ENCODE data around the gene BFAR. TPM values are rescaled to one million over a fixed set of nuclear protein-coding genes. Genes with fewer than 3 reads are reported as not detected.

BFAR gene
- total and polyA plus RNA-seq, 9 of the 15 experiments (the other 6 are each of a cell fraction or from before 2014, with no cell fraction given), result 45.0 to 82.6 (median 60.4) TPM

DNA sequence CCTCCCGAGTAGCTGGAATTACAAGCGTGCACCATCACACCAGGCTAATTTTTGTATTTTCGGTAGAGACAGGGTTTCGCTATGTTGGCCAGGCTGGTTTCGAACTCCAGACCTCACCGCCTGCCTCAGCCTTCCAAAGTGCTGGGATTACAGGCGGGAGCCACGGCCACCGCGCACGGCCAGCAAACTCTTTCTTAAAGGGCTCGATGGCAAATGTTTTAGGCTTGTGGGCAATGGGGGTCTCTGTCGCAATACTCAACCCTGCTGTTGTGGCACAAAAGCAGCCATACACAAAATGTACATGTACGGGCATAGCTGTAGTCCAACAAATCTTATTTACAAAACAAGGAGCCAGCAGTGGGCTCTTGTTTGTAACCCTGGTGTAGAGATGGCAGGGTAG, 21.1 kb upstream of the BFAR start:
- ATAC-seq (no peak), FAIRE-seq (no peak), DNase-seq (ENCODE audit: extremely low read depth in 1 of 4, low spot score in 3 of 4) (no peak)
- H3K27me3 ChIP-seq (ENCODE audit: control insufficient read depth in 2 of 2, insufficient read depth in 2 of 2, low read length in 2 of 2), result no peaks in the 10 kb centered on the region
- no peak overlapping the region for H3K4me3 ChIP-seq
- CTCF ChIA-PET (ENCODE audit: low intra/inter-chr PET ratio), result no interaction called here
- H3K27ac ChIP-seq (ENCODE audit: extremely low read depth, low read depth, low read length), result no peak overlapping the region
- peaks cover 76% of the 10 kb centered on the region for H3K36me3 ChIP-seq (ENCODE audit: control insufficient read depth, insufficient read depth, low read length)
- no peak overlapping the region for H3K4me2 ChIP-seq (ENCODE audit: insufficient read depth, low read length)
- intact Hi-C loops (cut with micrococcal nuclease) (no loop called here), in situ Hi-C loops (cut with MboI) (no loop called here)
- no peaks in the 10 kb centered on the region; the same call in 1 of the 2 replicates for H4K20me1 ChIP-seq (replicated peaks; ENCODE audit: control insufficient read depth, insufficient read depth, low read length)
- no peaks in the 10 kb centered on the region for H3K9me3 ChIP-seq (replicated peaks; ENCODE audit: control insufficient read depth, insufficient read depth, low read depth, low read length)
- H3K9ac ChIP-seq (ENCODE audit: insufficient read depth in 1 of 2, low read depth in 2 of 2, low read length in 2 of 2), result no peak overlapping the region
- no peaks in the 10 kb centered on the region for H3K9me1 ChIP-seq (ENCODE audit: control insufficient read depth, insufficient read depth, low read length)
- H3K4me1 ChIP-seq (replicated peaks in 1 of 2; ENCODE audit: control insufficient read depth in 2 of 2, insufficient read depth in 2 of 2, low read length in 2 of 2), result no peaks in the 10 kb centered on the region
- no TSS peak for BruUV-seq (replicated peaks)
- 93% methylated on average over 14 of the region's 14 CpGs for WGBS (ENCODE audit: insufficient coverage, low coverage, missing lambda C conversion rate)
- POLR2A ChIA-PET, result interaction anchor here (1.0 to 1.7 kb wide), 3 partner anchors 9 to 18 kb away, joined by 4 to 10 read pairs (median 5); partner anchors contain the start of gene PARN
- H3K79me2 ChIP-seq (ENCODE audit: control insufficient read depth, insufficient read depth, low read length), result no peaks in the 10 kb centered on the region
- H2AFZ ChIP-seq (ENCODE audit: low read depth, low read length), result no peak overlapping the region
- TF ChIP-seq, protein P1, sequence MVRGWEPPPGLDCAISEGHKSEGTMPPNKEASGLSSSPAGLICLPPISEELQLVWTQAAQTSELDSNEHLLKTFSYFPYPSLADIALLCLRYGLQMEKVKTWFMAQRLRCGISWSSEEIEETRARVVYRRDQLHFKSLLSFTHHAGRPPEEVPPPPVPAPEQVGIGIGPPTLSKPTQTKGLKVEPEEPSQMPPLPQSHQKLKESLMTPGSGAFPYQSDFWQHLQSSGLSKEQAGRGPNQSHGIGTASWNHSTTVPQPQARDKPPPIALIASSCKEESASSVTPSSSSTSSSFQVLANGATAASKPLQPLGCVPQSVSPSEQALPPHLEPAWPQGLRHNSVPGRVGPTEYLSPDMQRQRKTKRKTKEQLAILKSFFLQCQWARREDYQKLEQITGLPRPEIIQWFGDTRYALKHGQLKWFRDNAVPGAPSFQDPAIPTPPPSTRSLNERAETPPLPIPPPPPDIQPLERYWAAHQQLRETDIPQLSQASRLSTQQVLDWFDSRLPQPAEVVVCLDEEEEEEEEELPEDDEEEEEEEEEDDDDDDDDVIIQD (CRISPR knock-in tag; IDR thresholded peaks at IDR 0.05), result no peak
- TF ChIP-seq C11orf30 (IDR thresholded peaks at IDR 0.05; ENCODE audit: low read depth) (no peak), HCFC1 (IDR thresholded peaks at IDR 0.05; ENCODE audit: low read depth, low read length) (no peak), ZNF143 (CRISPR knock-in tag; IDR thresholded peaks at IDR 0.05) (no peak), PTBP1 (IDR thresholded peaks at IDR 0.05; ENCODE audit: low read depth, low read length) (no peak), BRCA1 (IDR thresholded peaks at IDR 0.05) (no peak), BRCA1 (CRISPR knock-in tag; IDR thresholded peaks at IDR 0.05) (no peak), DMBX1 (CRISPR knock-in tag; IDR thresholded peaks at IDR 0.05; ENCODE audit: borderline replicate concordance) (no peak), TBL1XR1 (IDR thresholded peaks at IDR 0.05; ENCODE audit: low read length in 2 of 2) (no peak), POU5F1 (IDR thresholded peaks at IDR 0.05; ENCODE audit: borderline replicate concordance, low read depth, low read length, partially characterized antibody) (no peak), SUPT5H (IDR thresholded peaks at IDR 0.05) (no peak), GTF2A2 (tag; IDR thresholded peaks at IDR 0.05) (no peak), SMARCE1 (IDR thresholded peaks at IDR 0.05) (no peak), XRCC4 (IDR thresholded peaks at IDR 0.05; ENCODE audit: extremely low read depth, insufficient read depth, insufficient read length) (no peak), HNRNPK (IDR thresholded peaks at IDR 0.05; ENCODE audit: low read depth, low read length, poor library complexity, severe bottlenecking) (no peak), ZFP1 (CRISPR knock-in tag; IDR thresholded peaks at IDR 0.05) (no peak)
- TF ChIP-seq, protein P2, sequence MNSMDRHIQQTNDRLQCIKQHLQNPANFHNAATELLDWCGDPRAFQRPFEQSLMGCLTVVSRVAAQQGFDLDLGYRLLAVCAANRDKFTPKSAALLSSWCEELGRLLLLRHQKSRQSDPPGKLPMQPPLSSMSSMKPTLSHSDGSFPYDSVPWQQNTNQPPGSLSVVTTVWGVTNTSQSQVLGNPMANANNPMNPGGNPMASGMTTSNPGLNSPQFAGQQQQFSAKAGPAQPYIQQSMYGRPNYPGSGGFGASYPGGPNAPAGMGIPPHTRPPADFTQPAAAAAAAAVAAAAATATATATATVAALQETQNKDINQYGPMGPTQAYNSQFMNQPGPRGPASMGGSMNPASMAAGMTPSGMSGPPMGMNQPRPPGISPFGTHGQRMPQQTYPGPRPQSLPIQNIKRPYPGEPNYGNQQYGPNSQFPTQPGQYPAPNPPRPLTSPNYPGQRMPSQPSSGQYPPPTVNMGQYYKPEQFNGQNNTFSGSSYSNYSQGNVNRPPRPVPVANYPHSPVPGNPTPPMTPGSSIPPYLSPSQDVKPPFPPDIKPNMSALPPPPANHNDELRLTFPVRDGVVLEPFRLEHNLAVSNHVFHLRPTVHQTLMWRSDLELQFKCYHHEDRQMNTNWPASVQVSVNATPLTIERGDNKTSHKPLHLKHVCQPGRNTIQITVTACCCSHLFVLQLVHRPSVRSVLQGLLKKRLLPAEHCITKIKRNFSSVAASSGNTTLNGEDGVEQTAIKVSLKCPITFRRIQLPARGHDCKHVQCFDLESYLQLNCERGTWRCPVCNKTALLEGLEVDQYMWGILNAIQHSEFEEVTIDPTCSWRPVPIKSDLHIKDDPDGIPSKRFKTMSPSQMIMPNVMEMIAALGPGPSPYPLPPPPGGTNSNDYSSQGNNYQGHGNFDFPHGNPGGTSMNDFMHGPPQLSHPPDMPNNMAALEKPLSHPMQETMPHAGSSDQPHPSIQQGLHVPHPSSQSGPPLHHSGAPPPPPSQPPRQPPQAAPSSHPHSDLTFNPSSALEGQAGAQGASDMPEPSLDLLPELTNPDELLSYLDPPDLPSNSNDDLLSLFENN (IDR thresholded peaks at IDR 0.05; ENCODE audit: low read depth in 2 of 2, low read length in 2 of 2), result no peak
- TF ChIP-seq, protein P3, sequence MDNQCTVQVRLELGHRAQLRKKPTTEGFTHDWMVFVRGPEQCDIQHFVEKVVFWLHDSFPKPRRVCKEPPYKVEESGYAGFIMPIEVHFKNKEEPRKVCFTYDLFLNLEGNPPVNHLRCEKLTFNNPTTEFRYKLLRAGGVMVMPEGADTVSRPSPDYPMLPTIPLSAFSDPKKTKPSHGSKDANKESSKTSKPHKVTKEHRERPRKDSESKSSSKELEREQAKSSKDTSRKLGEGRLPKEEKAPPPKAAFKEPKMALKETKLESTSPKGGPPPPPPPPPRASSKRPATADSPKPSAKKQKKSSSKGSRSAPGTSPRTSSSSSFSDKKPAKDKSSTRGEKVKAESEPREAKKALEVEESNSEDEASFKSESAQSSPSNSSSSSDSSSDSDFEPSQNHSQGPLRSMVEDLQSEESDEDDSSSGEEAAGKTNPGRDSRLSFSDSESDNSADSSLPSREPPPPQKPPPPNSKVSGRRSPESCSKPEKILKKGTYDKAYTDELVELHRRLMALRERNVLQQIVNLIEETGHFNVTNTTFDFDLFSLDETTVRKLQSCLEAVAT (IDR thresholded peaks at IDR 0.05), result no peak

All from K562 (cell line).